ENCODE data around the gene ZMPSTE24.

The ZMPSTE24 gene

DNA sequence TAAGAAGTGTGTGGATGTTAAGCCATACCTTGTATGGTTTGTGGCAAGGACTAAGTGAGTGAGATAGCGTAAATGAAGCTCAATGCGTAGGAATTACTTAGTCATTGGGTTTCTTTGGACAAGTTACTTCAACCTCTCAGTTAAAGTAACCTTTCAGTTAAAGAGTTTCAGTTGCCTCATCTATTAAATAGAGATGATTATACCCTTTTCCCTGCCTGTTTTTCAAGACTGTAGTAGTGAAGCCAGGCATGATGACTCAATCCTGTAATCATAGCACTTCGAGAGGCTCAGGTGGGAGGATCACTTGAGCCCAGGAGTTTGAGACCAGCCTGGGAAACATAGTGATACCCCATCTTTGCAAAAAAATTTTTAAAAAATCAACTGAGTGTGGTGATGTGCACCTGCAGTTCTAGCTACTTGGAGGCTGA lies 6.3 kb downstream of the ZMPSTE24 start:
- no peak for DNase-seq (ENCODE audit: low read depth)

DNA sequence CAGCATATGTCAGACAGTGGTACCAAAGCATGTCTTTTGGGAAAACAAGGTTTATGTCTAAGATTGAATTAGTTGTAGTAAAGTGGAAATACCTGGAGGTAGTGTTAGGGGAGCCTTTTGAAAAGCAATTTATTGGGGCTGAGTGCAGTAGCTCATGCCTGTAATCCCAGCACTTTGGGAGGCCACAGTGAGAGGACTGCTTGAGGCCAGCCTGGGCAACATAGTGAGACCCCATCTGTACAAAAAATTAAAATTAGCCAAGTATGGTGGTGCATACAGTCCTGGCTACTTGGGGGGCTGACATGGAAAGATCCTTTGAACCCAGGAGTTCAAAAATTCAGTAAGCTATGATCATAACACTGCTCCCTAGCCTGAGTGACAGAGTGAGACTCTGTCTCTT lies 7.3 kb downstream of the ZMPSTE24 start:
- no peak for DNase-seq (ENCODE audit: low read depth)

DNA sequence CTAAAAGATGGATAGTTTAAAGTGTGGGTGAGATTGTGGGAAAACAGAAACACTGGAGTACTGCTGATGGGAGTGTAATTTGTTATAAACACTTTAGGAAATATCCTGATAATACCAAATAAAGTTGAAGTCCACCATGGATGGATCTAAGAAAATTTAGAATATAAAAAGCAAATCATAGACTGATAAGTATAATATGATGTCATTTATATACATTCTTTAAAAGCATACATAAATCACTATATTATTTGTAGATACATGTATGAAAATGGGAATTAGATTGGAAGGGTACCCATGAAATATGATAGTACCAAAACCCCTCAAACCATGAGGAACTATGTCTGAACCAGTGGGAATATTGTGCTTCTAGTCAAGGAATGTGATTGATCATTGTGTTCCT lies 7.9 kb downstream of the ZMPSTE24 start:
- DNase-seq (ENCODE audit: low read depth) = no peak

- DNase-seq (ENCODE audit: low read depth) = no peak
These were observed 8.9 kb downstream of the ZMPSTE24 start for GRCh38 chr1:40266786-40267535.

DNA sequence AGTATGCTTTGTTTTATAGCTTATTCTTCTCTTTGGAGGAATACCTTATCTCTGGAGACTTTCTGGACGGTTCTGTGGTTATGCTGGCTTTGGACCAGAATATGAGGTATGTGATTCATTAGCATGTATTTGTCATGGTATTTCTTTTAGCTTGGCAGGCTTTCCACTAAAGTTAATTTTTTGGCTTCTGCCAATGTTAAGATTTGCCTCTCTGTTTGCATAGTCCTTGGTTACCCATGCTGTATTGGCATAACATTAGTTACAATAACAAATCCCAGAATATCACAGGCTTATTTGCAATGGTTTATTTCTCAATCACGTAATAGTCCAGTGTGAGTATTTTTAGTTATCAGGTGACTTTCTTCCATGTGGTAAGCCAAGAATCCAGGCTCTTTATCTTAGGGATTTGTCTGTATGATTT lies 9.7 kb downstream of the ZMPSTE24 start:
- peak; percentile 36 for DNase-seq (ENCODE audit: low read depth)

- DNase-seq (ENCODE audit: low read depth) = no peak
These were observed 10.2 kb downstream of the ZMPSTE24 start for GRCh38 chr1:40268211-40268610.

DNA sequence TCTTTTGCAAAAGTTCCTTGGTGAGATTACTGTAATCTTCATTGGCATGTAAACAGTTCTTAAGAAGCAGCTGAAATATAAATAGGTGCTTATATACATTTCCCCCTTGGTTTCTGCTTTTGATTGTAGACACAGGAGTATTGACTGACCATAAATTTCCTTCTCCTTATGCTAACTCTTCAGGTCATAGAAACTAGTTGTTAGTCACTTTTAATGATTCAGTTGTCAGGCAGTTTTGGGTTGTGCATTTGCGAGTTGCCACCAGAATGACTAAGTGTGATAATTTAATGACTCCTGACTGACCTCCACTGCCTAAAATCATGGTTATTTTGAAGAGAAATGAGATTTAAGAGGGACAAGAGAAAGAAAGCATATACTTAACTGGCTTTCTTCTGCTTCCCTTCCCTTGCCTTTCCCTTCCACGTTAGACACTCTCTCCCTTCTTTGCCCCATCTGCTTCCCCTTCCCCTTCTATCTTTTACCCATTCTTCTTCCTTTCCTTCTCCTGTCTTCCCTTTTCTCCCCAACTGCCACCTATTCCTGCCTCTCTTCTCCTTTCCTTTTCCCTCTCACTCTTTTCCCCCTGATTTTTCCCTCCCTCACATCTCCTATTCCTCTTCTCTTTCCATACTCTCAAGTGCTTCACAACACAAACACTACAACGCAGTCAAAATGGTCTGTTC lies 12.3 kb downstream of the ZMPSTE24 start:
- DNase-seq (ENCODE audit: low read depth) = no peak

GRCh38 chr1:40272653-40273213 lies 14.7 kb downstream of the ZMPSTE24 start:
- no peak for DNase-seq (ENCODE audit: low read depth)

GRCh38 chr1:40273547-40274166 lies 15.6 kb downstream of the ZMPSTE24 start:
- DNase-seq (ENCODE audit: low read depth) = no peak

DNA sequence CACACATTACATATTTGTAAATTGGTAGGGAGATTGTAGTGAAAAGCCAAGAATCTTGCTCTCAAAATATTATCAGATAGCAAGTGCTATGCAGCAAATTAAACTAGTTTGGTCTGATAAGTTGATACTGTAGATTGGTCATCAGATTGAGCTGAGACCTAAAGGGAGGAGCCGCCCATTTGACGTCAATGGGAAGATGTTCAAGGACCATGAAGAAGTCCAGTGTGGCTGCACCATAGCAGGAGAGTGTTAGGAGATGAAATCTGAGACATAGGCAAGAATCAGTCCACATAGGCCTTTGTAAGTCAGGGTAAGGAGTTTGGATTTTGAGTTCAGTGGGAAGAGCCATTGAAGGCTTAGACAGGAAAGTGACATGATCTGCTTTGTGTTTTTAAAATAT lies 16.3 kb downstream of the ZMPSTE24 start:
- no peak for DNase-seq (ENCODE audit: low read depth)

DNA sequence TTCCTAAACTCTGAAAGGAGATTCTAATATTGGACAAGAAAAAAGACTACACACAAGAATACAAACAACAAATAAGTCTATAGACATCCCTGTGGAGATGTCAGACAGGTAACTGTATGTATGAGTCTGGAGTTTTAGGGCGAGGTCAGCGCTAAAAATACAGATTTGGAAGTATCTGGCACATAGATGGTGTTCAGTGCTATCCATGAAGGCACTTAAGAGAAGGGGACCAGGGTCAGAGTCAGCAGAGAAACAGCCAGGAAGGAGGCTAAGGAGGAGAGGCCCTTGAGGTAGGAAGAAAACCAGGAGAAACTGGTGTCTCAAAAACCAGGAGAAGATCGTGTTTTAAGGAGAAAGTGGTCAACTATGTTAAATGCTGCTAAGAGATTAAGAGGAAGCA lies 18.1 kb downstream of the ZMPSTE24 start:
- no peak for DNase-seq (ENCODE audit: low read depth)

- DNase-seq (ENCODE audit: low read depth) = no peak
These were observed 23.8 kb downstream of the ZMPSTE24 start for GRCh38 chr1:40281853-40282252.

- no peak for DNase-seq (ENCODE audit: low read depth)
These were observed 33.3 kb downstream of the ZMPSTE24 start for GRCh38 chr1:40291293-40291692.

DNA sequence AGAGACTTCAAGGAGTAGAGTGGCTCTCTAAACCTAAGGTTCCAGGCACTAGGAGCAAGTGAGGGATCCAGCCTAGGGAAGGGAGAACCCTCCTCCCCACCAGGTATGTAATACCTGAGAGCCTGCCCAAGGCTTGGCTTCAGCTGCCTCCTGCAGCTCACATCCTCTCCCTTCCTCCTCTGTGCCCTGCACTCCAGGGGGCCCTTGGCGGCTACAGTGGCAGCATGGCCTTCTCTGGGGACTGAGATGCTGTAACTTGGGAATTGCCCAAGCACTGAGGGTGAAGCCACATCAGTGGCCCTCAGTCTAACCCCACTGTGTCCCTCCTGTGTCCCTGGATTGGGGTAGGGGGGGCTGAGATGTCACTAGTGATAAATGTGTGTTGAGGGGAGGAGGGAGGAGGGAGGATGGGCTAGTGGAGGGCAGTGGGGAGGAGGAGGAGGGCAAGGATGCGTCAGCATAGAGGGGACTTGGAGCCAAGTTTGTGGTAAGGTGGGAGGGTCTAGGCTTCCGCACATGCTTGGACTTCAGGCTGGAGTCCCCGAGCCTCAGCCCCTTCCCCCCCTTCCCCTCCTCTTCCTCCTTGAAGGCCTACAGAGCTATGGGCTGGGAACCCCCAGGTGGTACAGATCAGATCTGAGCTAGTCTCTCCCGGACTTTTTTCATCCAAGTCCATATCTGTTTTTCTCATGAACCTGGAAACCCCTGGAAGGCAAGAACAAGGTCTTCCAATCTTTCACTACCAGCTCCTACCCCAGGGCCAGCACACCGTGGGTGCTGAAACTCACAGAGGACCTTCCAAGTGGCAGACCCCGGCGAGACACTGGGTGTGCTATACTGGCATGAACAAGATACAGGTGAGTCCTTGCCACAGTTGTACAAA lies 41.6 kb downstream of the ZMPSTE24 start:
- no peak for DNase-seq (ENCODE audit: low read depth)

DNA sequence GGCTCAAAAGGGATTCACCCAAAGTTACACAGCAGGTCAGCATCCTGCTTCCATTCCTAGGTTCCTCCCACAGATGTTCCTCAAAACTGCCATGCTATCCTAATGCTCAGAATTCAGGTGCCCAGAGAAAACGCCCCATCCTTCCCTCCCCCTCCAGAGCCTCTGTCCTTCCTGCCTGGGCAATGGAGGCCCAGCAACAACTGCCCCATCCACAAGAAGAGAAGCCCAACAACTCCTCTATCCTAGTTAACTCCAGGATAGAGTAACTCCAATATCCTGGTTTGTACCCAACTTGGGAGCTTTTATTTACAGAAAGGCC lies 42.2 kb downstream of the ZMPSTE24 start:
- no peak for DNase-seq (ENCODE audit: low read depth)

GRCh38 chr1:40300651-40301050 lies 42.6 kb downstream of the ZMPSTE24 start:
- DNase-seq (ENCODE audit: low read depth) = no peak

DNA sequence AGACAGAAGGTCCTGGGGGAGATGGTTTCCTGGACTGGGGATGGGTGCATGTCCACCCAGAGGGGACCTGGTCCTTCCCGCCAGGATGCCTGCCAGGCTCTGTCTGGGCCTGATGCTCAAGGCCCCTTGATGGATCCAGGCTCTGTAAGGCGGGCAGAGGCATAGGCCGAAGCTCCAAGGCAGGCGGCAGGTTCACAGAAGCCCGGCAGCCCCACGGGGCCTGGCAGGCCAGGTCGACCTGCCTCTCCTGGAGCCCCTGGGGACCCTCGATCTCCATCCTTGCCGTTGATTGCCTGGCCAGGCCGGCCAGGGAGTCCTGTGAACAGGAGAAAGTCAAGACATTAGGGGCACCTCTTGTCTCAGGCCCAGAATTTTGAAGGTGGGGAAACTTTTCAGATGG lies 43.0 kb downstream of the ZMPSTE24 start:
- no peak for DNase-seq (ENCODE audit: low read depth)

DNA sequence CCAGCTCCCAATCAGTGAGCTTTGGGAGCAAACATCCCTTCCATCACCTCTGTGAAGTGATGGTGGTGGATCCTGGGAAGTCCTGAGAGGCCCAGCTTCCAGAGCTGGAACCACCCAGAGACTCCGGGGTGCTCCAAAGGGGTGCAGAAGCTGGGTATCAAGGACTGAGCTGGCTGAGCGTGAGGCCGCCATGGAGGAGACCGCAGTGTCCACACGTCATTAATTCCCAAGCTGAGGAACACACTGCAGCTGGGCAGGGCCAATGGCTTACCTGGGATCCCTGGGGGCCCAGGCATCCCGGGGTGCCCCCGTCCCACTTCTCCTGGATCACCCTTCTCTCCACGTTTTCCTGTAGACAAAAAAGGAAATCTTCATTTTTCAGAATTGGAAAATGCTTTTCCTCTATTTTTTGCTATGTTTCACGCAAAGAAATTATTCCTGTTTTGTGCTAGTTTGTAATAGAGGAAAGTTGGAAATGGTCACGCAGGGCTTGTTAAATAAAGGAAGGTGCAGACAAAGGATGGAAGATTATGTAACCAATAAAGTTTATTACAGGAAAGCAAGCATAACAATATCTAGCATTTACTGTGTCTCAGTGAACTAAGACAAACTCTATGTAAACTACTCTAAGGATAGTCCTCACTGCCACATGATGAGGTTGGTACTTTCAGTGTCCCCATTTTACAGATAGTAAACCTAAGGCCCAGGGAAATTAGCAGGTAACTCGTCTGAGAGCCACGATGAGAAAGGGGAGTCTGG lies 43.7 kb downstream of the ZMPSTE24 start:
- DNase-seq (ENCODE audit: low read depth) = no peak

DNA sequence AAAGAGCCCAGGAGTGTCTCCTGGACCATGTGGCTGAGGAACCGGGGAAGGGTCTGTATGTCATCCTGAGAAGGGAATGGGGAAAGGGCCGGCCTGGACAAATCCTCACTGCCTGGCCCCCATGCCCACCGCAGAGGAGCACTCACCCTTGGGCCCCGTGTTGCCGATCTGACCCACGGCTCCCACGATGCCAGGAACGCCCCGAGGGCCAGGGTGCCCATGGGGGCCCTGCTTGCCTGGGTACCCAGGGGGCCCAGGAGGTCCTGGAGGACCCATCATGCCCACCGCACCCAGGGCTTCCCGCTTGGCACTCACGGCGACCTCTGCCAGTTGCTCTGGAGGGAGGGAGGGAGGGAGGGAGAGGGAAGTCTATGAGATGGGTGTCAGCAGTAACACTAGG lies 44.4 kb downstream of the ZMPSTE24 start:
- DNase-seq (ENCODE audit: low read depth) = no peak

- DNase-seq (ENCODE audit: low read depth) = no peak
These were observed 45.2 kb downstream of the ZMPSTE24 start for GRCh38 chr1:40303051-40303771.

DNA sequence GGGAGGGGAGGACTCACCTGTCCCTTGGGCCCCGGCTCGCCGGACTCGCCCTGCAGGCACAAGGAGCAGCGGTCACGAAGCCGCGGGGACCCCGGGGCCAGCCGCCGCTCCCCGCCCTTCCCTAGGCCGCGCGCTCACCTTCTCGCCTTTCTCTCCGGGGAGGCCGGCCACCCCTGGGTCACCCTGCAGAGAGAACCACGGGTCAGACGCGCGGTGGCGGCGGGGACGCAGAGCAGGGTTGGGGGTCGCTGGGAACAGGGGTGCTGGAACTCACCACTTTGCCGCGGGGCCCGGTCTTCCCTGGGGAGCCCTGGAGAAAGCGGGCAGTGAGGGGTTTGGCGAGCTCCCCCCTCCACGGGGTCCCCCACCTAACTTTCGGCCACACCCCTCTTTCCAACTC lies 45.8 kb downstream of the ZMPSTE24 start:
- no peak for DNase-seq (ENCODE audit: low read depth)

Data from HS-27A (cell line).